ENCODE measurements around the gene MRPL20.
"Not testable (repeated sequence)": the region's sequence is repeated elsewhere in the genome, so short reads cannot be mapped to it uniquely, and the experiment has no call there.

Gene MRPL20

DNA sequence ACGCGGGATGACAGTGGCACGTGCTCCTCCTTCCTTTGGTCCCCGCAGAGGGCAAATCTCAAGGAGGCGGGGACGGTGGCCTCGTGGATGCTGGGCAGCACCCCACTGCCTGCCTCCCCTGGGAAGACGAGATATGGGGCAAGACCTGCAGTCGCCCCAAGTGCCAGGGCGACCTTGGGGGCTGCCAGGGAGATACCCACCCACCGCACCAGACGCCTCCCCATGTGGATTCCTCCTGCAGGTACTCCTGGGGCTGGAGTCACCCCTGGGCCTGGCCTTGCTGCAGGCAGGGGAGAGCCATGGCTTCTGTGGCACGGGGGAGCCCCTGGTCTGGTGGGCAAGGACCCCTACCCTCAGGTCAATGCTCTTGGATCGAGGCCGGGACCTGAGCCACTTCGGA is 26.2 kb downstream of the MRPL20 start:
- DNase-seq = no peak

DNA sequence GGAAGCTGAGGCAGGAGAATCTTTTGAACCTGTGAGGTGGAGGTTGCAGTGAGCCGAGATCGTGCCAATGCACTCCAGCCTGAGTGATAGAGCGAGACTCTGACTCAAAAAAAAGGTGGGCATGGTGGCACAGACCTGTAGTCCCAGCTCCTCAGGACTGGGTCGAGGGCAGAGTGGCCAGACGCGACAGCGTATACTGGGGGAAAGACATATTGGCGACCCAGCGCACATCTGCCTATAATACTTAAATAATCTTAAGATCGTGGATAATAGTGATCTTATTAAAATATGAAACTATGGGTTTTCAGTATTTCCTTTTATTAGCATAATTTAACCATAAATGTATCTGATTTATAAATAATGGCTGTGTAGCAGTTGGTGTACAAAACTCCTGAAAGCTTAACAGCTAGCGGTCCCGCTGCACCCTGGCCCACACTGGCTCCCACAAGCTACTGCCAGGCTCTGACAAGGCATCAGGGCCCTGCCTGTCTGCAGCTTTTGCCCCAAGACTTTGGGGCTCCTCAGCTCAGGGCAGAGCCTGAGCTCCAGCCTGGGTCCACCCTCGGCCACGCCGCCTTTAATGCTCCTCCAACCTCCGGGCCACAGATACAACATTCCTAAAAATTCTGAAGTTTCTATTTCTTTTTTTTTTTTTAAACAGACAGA is 29.4 kb downstream of the MRPL20 start:
- DNase-seq = no peak

DNA sequence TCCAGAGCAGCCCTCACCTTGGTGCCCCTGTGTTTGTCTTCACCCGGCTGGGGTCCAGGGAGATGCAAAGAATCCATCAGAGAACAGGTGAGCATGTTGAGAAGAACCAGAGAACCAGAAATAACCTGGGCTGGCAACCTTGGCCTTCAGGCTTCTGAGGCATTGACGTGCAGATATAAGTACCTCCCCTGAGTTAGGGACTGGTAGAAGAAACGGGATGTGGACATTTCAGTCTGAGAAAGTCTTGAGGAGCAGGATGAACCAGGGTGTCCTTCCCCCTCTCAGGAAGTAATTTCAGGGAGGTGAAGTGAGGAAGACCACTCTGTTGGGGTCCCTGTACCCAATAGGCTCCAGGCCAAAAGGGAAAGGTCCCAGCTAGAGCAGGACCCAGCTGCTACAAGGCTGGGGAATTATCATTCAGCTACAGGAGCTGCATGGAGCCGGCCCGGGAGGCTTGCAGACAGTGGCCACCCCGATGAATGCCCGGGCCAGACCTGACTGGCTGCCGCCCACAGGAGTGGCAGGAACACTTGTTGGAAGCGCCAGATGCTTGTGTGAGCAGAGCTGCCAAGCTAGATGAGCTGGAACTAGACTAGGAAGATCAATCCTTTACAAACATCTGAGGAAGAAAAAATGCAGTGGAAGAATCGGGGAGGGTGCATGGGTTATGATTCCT is 30.4 kb downstream of the MRPL20 start:
- DNase-seq = no peak

DNA sequence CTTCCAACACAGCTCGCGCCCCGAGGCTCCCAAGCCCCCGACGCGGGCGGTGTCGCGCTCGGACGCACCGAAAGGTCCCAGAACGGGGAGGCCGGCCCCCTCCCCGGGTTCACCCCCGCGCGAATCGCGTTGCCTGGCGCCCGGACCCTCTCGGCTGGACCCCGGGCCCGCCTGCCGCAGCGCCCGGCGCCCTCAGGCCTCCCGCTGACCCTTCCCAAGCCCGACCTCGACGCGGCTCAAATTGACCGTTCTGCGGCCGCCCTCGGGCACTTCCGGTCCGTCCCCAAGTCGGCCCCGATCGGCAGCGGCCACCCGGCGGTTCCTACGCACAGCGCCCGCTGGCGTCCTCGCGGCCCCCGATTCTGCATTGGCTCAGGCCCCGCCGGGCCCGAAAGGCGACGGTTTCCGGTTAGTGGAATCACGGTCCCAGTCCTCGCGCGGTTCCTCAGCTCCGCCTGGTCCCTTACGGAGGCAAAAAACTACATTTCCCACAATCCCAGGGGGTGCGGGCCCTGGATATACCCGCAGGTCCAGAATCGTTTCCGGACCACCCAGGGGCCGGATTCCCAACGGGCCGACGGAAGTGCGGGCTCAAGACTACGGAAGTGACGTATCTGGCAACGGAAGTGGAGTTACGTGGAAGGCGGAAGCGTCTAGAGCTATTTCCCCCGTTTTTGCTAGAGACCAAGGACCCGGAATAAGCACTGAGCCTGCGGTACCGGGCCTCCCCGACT is 32.0 kb downstream of the MRPL20 start, which contains the start of gene AURKAIP1:
Gene AURKAIP1 (minus strand): TSS at position 279 of the 734 bp plus-strand sequence. CDS start 451 bp downstream, outside the sequence.
- peak; percentile 94 to 95 for DNase-seq

DNA sequence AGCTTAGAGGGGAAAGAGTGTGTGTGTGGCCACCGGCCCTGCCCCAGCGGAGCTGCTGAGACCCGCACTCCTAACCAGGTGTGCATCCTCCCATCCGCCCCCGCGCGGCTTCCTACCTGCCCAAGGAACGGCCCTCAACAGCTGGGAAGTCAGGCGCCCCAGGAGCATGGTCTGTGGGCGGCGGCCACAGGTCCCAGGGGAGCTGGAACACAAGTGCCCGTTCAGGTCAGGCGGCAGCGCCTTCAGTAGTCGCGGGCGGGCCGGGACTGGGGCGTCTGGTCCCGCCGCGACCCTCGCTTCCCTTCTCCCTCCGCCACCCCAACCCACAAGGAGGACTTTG is 32.5 kb downstream of the MRPL20 start:
- no peak for DNase-seq

DNA sequence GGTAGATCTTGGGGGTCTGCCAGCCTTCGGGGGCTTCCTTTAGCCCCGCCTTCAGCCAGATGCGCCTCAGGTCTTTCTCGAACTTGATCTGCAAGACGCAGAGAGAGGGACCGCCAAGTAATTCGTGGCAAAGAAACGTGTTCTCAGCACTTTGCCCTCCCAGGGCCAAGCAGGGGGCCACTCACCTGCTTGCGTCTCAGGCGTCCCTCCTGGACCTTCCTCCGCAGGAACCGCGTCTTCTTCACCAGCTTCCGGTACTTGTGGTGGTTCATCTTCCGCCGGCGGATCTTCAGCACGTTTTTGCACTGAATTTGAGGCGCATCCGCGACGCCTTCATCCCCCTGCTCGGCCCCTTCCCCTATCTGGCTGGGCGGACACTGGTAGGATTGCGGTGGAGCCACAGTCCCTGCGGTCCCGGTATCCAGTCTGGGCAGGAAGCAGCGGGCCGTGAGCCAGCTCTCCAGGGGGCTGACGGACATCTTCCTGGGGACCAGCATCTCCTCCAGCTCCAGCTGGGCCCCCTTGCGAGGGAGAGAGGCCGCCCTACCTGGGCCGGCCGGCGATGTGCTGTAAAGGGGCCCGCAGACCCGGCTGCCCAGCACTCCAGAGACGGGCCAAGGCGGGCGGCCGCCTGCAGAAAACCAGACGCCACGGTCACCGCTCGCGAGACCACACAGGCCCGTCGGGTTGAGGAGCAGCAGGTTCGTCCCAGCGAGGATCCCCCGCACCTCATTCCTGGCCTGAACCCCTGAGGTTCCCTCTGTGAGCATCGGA is 33.1 kb downstream of the MRPL20 start:
- no peak for DNase-seq

DNA sequence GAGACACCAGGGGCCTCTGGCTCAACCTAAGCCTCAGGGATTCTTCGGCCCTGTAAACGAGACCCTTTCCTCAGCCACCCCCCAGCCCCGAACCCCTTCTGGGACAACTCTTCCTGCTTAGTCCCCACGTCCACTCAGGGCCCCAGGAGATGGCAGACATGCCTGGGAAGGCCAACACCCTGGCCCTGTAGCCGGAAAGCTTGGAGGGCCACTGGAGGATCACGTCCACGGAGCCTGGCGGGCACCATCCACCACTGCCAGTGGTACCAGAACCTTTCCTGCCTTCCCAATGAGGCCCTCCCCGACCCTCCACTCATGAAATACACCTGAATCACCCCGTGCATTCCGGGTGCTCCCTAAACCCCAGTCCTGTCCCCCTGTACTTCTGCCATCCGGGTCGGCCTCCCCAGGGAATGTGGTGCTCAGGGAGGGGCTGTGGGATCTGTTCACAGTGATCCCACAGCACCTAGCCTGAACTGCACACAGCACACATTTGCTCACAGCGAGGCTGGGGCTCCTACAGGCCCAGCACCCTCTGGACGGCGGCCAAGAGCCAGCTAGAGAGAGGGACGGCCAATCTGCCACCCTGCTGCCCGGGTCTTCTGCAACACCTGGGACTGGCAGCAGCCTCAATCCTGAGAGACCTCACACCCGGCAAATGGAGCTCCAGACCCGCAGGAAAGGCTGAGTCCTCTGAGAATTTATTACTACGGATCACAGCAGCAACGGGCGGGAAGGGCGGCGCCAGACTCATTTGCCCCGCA is 33.9 kb downstream of the MRPL20 start:
- no peak for DNase-seq

DNA sequence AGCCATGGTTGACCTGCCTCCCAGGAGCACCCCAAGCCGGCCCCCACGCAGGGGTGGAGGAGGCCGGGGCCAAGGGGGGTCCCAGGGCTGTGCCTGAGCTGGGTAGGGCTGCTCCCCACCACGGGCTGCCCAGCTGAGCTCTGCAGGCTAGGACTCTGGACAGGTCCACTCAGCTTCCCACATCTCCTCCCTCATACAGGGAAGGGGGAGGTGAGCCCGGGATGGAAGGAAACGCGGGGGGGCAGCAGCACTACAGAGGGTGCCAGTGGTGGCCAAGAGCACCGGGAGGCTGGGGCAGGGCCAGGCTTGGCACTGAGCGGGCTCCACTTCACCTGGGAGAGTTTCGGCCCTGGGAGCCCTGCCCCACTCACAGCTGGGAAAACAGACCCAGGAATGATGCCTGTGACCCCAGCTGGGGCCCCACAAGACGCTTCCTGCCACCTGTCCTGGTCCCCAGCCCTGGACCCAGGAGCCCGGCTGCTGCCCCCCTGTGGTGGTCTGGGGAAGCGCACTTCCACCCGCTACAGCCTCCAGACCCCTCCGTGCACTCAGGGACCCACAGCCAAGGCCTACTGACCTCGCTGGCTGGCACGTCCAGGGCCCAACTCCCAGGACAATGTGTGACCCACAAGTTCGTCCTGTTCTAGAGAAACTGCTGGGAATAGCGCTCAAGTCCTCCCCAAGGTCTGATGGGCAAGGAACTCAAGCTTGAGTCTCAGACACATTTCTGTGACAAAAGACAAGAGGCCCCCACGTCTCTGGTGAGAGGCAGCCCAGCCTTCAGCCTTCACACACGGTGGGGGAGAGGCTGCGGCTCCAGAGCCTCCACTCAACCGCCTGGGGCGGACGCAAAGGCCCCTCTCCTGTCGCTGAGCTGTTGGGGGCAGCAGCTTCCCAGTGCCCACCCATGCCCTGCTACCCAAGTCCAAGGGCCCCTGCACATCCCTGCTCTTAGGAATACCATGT is 35.1 kb downstream of the MRPL20 start:
- peak in 1 of 2 experiments; percentile 37 for DNase-seq

DNA sequence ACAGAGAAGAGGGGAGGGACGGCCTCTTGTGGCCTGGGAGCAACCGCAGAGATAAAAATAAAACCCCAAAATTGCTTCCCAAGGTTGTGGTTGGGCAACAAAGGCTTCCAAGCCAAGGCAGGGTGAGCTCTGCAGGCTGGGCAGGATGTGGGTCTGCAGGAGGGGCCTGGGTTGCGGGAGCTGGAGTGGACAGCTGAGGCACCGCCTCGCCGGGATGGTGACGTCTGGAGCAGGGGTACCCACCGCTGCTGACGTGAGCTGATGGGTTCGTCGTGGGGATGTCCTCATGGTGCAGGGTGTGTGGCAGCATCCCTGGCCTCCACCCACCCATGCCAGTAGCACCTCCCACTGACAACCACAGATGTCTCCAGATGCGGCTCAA is 35.7 kb downstream of the MRPL20 start:
- DNase-seq = no peak

DNA sequence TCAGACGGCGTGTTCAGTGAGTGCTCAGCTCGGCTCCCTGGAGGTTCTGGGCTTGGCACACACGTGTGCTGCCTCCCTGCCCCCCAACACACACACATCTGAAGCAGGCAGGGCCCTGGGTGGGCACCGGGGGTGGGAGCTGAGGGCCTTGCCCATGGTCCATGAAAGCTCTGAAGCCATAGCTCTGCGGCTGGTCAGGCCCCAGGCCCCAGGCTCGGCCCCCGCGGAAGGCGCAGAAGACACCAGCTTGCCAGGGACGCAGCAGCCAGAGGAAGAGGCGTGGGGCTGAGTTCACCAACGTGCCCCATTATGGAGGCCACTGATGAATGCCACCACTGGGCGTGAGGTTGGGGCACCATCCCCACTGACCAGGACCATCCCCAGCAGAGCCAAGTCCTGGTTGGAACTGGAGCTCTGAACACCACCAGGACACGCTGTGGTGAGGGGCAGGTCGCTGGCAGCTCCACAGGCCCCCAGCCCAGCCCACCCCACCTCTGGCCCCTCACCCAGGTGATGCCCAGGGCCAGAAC is 36.3 kb downstream of the MRPL20 start:
- no peak for DNase-seq

DNA sequence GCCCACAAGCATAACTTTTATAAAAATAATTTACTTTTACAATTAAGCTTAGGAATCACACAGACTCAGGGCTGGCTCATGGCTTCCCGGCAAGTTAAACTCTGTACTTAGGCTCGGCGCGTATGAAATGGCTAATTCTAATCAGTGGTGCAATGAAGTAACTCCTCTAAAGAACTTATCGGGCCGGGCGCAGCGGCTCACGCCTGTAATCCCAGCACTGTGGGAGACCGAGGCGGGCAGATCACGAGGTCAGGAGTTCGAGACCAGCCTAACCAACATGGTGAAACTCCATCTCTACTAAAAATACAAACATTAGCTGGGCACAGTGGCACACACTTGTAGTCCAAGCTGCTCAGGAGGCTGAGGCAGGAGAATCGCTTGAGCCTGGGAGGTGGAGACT is 37.0 kb downstream of the MRPL20 start:
- not testable (repeated sequence) for DNase-seq

DNA sequence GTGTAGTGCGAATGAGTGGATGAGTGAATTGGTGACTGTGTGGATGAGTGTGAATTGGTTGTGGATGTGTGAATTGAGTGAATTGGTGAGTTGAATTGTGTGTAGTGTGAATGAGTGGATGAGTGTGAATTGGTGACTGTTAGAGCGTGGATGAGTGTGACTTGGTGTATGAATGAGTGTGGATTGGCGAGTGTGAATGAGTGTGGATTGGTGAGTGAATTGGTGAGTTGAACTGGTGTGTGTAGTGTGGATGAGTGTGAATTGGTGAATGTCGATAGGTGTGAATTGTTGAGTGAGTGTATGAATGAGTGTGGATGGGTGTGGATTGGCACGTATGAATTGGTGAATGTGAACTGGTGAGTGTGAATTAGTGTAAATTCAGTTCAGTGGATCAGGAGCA is 39.8 kb downstream of the MRPL20 start:
- no peak for DNase-seq

DNA sequence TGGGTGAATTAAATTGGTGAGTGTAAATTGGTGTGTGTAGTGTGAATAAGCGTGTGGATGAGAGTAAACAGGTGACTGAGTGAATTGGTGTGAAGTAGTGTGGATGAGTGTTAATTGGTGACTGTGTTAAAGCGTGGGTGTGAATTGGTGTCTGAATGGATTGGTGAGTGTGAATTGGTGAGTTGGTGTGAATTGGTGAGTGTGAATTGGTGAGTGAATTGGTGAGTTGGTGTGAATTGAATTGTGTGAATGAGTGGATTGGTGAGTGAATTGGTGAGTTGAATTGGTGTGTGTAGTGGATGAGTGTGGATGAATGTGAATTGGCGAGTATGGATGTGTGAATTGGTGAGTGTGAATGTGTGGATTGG is 40.4 kb downstream of the MRPL20 start:
- no peak for DNase-seq

DNA sequence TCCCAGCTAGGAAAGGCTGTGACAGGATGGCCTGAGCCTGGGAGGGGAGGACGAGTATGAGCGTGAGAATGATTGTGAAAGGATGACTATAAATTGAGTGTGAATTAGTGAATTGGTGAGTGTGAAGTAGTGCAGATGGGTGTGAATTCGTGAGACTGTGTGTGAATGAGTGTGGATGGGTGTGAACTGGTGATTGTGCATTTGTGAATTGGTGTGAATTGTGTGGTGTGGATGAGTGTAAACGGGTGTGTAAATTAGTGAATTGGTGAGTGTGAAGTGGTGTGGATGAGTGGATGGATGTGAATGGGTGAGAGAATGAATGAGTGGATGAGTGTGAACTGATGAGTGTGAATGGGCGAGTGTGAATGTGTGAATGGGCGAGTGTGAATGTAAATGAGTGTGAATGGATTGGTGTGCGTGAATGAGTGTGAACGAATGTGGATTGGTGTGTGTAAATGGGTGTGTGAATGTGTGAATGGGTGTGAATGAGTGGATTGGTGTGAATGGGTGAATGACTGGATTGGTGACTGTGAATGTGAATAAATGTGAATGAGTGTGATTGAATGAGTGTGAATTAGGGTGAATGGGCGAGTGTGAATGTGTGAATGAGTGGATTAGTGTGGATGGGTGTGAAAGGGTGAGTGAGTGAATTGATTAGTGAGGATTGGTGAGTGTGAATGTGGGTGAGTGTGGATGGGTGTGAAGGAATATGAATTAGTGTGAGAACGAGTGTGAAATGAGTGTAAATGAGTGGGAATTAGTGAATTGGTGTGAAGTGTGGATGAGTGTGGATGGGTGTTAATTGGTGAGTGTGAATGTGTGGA is 41.0 kb downstream of the MRPL20 start:
- no peak for DNase-seq

DNA sequence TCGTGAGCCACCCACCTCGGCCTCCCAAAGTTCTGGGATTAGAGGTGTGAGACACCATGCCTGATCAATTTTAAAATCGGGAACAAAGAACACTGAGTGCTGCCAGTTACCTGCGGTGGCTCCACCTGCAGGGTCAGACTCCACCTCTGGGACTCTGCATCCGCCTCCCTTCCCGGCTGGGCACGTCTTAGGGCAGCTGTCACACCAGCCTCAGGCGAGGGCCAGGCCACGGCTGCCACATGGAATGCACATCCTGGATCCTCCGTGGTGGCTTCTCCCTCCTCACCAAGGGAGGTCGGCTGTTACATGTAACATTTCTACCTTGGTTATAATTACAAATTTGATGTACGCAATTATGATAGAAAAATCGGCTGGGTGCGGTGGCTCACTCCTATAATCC is 42.8 kb downstream of the MRPL20 start:
- DNase-seq = no peak

DNA sequence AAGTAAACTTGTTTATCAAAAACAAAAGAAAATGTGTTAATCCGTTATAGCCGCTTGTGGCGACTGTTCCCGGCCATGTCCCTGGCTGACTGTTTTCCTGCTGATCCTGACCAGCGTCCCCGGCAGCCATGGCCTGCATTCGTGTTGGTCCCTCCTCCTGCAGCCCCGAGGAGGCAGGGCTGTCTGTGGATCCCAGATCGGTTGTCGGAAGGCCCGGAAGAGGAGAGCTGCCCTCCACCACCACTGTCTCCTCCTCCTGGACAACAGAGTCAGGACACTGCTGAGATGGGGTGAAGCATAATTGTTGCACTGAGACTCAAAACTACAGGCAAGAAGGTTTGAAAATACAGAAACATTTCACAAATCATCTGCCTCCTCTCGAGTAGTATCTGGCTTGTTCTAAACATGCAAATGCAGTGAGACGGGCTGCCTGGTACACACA is 45.1 kb downstream of the MRPL20 start:
- no peak for DNase-seq

DNA sequence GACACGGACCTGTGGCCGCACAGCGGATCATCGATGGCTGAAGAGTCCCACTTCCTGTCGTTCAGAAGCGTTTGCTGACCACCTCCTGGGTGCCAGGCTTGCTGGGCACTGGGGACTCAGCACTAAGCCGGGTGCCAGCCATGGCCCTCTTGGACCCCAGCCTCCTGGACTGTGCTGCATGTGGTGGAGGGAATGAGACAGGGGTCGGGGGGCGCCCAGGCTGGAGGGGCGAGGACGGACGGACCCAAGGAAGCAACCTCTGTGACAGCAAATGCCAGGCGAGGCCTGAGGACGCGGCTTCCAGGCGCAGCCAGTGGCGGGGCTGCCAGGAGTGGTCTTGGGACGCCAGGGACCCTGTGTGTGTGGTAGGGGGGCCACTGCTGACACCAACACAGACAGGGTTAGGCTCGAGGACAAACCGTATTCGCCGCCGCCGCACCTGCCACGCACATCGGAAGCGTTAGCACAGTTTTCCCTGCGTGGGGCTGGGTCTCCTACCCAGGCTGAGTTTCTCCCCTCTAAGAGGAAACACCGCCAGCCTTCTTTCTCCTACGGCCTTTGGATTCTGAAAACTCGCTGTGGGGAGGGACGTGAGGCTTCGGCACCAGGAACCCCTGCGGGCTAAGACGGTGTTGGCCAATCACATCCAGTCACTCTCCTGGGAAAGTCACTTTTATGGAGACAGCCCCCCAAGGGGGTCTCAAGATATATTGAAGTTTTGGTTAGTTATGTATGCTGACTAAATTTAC is 45.7 kb downstream of the MRPL20 start:
- no peak for DNase-seq

DNA sequence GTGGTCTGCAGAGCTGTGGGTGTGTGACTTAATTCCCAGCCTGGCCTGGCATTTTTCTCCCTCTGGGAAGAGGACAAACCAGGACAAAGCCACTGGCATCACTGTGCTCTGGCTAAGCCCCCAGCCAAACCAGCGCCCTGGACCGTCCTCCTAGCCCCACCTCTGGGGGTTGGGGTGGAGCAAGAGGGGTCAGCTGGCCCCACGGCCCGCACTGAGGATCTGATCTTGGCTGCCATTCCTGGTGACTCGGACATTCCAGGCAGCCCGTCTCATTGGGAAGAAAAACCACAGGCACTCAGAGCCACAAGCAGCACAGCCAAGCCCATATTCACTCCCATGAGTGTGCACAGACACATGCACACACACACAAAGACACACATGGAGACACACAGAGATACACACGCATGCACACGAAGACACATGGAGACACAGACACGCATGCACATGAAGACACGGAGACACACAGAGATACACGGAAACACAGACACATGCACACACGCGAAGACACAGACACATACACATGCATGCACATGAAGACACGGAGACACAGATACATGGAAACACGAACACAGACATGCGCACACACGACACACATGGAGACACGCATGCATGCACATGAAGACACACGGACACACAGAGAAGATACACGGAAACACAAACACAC is 46.5 kb downstream of the MRPL20 start:
- peak; percentile 40 to 74 for DNase-seq

Data from SW 1271 (cell line).